C1 segment of cervical spinal cord (tissue), 14 donors: Measurements from ENCODE around the gene KIF3C.
A peak's percentile ranks its signal among the peaks of the same experiment; 100 is the strongest.
"Not testable (repeated sequence)": the region's sequence is repeated elsewhere in the genome, so short reads cannot be mapped to it uniquely, and the experiment has no call there.

ENCODE experiments used
- DNase-seq, 14 donors: peaks; one replicate each; lab custom pipeline; 2025; lab: John Stamatoyannopoulos, UW

Gene KIF3C

DNA sequence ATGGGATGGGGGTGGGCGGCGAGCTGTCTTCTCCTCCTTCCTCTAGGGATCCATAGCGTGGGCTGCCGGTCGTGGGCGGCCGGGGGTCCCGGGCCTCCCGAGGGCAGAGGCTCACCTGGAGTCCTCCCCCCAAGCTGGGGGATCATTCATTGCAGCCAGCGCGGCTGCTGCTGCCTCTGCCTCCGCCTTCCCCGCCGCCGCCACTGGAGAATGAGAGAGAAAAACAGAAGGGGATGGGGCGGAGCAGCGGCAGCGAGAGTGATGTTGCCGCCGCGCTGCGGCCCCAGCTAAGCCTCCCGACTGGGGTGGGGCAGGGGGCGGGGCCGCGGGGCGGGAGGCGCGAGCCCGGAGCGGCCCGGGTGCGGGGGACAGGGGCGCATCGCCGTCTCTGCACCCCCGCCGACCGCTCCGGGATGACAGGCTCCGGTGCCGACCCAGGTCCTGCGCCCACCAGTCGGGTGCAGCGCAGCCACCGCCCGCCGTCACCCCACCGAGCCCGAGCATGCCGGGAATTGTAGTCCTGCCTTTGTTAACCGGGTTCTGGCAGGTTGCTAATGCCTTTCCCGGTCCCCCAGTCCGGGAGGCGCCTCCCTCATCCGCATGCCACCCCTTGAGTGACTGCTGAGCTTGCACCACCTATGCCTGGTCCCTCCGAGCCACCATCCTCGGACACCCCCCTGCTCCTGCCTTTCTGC is at the start of gene KIF3C:
TSS of gene KIF3C (minus strand) at position 225 of the 695 bp plus-strand sequence. CDS start 580 bp downstream, outside the sequence.
- peak in 13 of 14 donors; percentile 24 to 85 (median 71) for DNase-seq

- not testable (repeated sequence) for DNase-seq
These were observed 45.8 kb upstream of the KIF3C start for GRCh38 chr2:26028083-26028482.

DNA sequence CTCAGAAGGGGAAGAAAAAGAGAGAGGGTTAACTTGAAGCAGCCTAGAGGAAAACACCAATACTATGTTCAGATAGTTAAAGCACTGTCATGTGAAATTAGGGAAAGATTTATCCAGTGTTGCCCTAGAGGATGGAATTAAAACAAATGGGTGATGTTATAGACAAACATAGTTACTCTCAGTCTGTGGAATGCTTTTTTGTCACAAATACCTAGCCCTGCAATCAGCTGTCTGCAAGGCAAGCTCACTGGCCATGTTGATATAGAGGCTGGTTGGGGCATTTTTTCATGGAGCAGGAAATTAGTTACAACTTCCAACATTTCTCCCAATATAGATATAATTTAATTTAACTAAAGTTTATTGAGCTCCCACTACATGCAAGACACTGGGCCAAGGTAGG is 43.2 kb upstream of the KIF3C start:
- no peak for DNase-seq

DNA sequence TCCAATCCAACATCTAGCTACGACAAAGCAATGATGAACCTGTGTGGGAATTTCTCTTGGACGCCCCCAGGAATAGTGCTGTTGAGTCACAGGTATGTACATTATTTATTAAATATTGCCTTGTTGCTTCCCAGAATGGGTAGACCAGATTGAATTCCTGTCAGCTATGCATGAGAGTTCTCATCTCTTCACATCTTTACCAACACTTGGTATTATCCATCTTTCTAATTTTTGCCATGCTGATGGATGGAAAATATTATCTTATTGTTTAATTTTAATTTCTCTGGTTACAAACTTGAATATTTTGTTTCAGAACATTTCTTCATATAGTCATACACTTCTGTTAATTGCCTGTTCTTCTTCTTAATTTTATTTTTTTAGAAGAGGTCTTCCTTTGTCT is 42.0 kb upstream of the KIF3C start:
- DNase-seq: no peak

GRCh38 chr2:26020231-26020640 is 37.9 kb upstream of the KIF3C start:
- no peak for DNase-seq

- DNase-seq: peak in 8 of 14 donors; percentile 11 to 71 (median 31)
These were observed 36.1 kb upstream of the KIF3C start for GRCh38 chr2:26018184-26019055.

DNA sequence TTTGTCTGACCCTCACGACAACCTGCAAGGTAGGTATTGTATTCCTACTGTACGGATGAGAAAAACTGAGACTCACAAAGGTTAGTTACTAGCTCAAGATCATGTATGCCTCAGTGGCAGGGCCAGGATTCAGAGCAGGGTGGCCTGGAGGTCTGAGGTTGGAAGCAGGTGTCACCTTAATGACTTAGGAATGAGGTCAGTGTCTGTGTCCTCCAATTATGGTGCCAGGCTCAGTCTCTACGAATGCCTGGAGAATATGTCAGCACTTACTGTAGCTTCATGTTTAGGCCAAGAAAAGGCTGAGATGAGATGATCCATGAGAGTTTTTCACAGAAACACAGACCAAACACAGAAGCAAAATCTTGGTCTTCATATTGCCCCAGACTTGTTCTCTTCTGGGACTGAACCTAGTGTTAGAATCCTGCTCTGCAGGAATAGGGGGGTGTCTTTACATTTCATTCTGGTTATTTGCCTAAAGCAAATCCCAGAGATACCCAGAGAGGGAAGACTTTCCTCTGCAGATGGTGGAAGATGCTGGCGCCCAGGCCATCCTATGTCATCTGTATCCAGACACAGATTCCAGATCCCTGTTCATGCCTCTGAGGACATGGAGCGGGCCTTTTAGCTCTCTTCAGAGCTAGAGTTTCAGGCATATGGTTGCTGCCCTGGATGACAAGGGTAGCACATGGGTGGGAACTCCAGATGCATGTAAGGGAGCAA is 35.3 kb upstream of the KIF3C start:
- no peak for DNase-seq

DNA sequence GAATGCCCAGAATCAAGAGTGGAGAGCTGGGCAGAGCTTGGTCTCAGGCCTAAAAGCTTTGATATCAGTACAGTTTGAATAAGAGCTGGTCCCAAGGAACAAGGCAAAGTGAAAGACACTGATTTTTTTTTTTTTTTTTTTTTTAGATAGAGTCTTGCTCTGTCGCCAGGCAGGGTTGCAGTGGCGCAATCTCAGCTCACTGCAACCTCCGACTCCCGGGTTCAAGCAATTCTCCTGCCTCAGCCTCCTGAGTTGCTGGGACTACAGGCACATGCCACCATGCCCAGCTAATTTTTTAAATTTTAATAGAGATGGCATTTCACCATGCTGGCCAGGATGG is 34.4 kb upstream of the KIF3C start:
- not testable (repeated sequence) for DNase-seq

GRCh38 chr2:26016012-26016705 is 33.9 kb upstream of the KIF3C start:
- no peak for DNase-seq

DNA sequence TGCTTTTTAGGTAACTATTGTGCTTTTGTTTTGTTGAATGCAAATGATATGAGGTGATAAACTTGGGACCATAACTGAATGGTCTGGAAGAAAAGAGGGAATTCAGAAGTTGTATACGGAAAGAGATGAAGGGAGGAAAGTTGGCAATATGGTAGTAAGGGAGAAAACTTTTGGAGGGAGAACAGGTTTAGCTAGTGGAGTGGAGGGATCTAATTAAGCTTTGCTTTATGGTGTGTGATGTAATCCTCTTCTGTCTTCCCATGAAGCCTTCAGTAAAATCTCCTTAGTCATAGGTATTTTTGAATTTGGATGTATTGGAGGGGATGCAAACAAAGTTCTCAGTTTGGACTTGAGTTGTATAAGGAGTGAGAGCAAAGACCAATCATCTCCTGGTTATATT is 31.4 kb upstream of the KIF3C start:
- no peak for DNase-seq

GRCh38 chr2:26011990-26012856 is 29.9 kb upstream of the KIF3C start:
- peak in 4 of 14 donors; percentile 2 to 77 (median 19) for DNase-seq

- no peak for DNase-seq
These were observed 29.3 kb upstream of the KIF3C start for GRCh38 chr2:26011609-26011989.

- no peak for DNase-seq
These were observed 28.6 kb upstream of the KIF3C start for GRCh38 chr2:26010943-26011342.

- DNase-seq: no peak
These were observed 27.3 kb upstream of the KIF3C start for GRCh38 chr2:26009567-26009963.

DNA sequence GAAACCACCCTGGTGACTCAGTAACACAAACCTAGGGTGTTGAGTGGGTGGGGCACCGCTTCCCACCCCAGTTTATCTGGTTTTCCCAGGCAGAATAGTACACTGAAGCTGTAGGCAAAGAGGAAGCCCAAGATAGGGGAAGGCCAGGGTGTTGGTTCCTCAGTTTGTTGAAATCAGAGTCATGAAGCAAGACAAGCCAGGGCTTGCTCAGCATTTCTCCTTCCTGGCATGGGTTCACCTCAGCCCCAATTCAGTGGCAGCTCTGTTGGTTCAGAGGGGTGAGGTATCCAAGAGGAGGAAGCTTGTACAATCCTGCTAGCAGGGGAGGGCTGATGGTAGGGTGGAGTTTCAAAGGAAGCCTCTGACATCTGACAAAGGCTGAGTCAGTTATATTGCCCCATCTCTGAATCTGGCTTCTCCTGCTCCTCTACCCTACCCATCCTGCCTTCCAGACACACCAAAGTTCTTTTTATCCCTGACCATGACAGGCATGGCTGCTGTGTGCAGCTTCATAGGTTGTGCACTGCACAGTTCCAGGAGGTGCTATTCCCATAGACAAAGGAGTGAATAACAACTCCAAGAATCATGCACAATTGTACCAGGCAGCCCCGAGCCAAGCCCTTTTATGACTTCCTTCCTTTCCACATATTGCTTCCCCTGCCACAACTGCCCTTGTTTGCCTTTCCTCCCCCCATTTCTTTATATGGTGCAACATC is 26.7 kb upstream of the KIF3C start:
- peak in 9 of 14 donors; percentile 15 to 75 (median 57) for DNase-seq

- DNase-seq: no peak
These were observed 25.8 kb upstream of the KIF3C start for GRCh38 chr2:26008095-26008494.

DNA sequence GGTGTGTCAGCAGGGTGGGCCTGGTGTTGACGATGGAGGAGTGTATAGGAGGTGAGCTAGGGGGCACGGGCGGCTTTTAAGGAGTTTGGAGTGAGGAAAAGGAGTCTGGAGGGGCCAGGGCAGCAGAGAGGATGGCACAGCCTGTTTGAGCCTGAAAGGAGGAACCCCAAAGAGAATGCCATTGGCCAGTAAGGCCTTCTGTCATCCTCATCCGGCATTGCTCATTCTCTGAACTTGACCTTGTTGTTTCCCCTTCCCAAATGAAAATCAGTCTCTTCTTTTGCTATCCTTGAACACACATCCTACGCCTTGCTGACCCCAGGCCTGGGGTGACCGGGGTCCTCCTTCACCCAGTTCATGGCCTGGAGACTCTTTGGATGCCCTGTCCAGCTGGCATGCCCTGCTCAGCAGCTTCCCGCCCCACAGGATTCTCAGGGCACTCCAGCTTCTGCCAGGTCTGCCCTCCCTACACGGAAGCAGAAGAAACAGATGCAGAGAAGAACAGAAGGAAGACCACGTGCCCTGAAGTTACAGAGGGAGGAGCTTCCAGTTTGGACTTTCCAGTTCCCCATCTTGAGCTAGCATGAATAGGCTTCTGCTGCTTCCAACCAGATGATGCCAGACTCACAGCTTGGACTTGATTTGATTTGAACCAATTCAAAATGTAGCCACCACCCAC is 20.5 kb upstream of the KIF3C start:
- peak in 8 of 14 donors; percentile 16 to 62 (median 37) for DNase-seq

- peak in 13 of 14 donors; percentile 37 to 98 (median 87) for DNase-seq
These were observed 19.6 kb upstream of the KIF3C start for GRCh38 chr2:26001743-26002351.

GRCh38 chr2:26000561-26001082 is 18.3 kb upstream of the KIF3C start:
- DNase-seq: peak in 4 of 14 donors; percentile 13 to 66 (median 18)
